HCT116 (cell line): ENCODE measurements around the gene LDLRAD4. TPM values are rescaled to one million over a fixed set of nuclear protein-coding genes. Genes with fewer than 3 reads are reported as not detected.

ENCODE experiments used
- ATAC-seq: fragments of 200-7000 bp; cut with Tn5 transposase; 2 replicates; pipeline ENCODE4 v1.9.1; 2020; ENCODE audit warnings: mild to moderate bottlenecking, moderate library complexity
- BruUV-seq: library from RNA; stranded (reverse); fragments of 400-500 nt; replicated peaks from 2 replicates; lab custom pipeline; 2021; lab: Mats Ljungman, UMichigan
- CTCF ChIA-PET: fragments of 300-600 bp; sonication (Branson Sonifier 250); formaldehyde crosslinking; loops from one replicate; lab custom pipeline; 2021; ENCODE audit warnings: antibody characterized with exemption; lab: Charles Lee
- POLR2A ChIA-PET: fragments of 300-600, 350-600 bp; sonication (Branson Sonifier 250); formaldehyde crosslinking; loops from one replicate; lab custom pipeline; 2021; ENCODE audit warnings: antibody characterized with exemption; lab: Charles Lee
- RAD21 ChIA-PET, 2 experiments: fragments of 300-600 bp; sonication (Branson Sonifier 250); formaldehyde crosslinking; loops; one replicate each; lab custom pipeline; 2023; ENCODE audit warnings: low total read pairs in 2 of 2; ENCODE audit not compliant: uncharacterized antibody in 2 of 2, unreplicated experiment in 2 of 2, low non-redundant PET in 1 of 2; lab: Charles Lee
- DNase-seq: peaks from one replicate; pipeline ENCODE4 v3.0.0-alpha.2; 2010; ENCODE audit warnings: low read depth, low spot score
- H2AFZ ChIP-seq: fragments of 200-600 bp; shearing (Covaris generic), sonication (generic); 2 replicates; pipeline ENCODE4 v1.6.1; 2017; ENCODE audit warnings: low read depth, mixed run types, mixed read lengths, antibody characterized with exemption, low read length; ENCODE audit not compliant: poor library complexity, severe bottlenecking
- H3K27ac ChIP-seq: 2 replicates; pipeline ENCODE4 v1.5.1; 2012; ENCODE audit warnings: low read depth, low read length
- H3K27me3 ChIP-seq: fragments of 200-600 bp; sonication (generic); 2 replicates; pipeline ENCODE4 v1.6.1; 2016; ENCODE audit warnings: mixed run types, low read length, mixed read lengths; ENCODE audit not compliant: insufficient read depth
- H3K36me3 ChIP-seq, 2 experiments: fragments of 200-500 bp in 1 of 2; fragments of 200-600 bp in 1 of 2; sonication (Bioruptor generic) in 1 of 2; sonication (generic) in 1 of 2; 2 replicates each; pipeline versions ENCODE4 v1.5.1 to v1.6.1; 2014 to 2016; ENCODE audit warnings: low read length in 2 of 2, inconsistent platforms in 1 of 2, mixed read lengths in 1 of 2, mixed run types in 1 of 2; ENCODE audit not compliant: insufficient read depth in 2 of 2, control insufficient read depth in 1 of 2
- H3K4me1 ChIP-seq, 2 experiments: fragments of 200-600 bp in 1 of 2; sonication (generic) in 1 of 2; 2 replicates each; pipeline versions ENCODE4 v1.5.1 to v1.6.1; 2012 to 2017; ENCODE audit warnings: low read length in 2 of 2, inconsistent platforms in 1 of 2, mild to moderate bottlenecking in 1 of 2, mixed read lengths in 1 of 2, mixed run types in 1 of 2, moderate library complexity in 1 of 2; ENCODE audit not compliant: insufficient read depth in 2 of 2, control insufficient read depth in 1 of 2
- H3K4me2 ChIP-seq: fragments of 200-600 bp; sonication (generic); 2 replicates; pipeline ENCODE4 v1.6.1; 2017; ENCODE audit warnings: mixed run types, low read length, mixed read lengths
- H3K4me3 ChIP-seq, 2 experiments: fragments of 200-600 bp in 1 of 2; sonication (generic) in 1 of 2; replicated peaks in 1 of 2; 2 replicates each; pipeline ENCODE4 v1.5.1; 2011 to 2016; ENCODE audit warnings: low read length in 2 of 2, control low read depth in 1 of 2, low read depth in 1 of 2, mild to moderate bottlenecking in 1 of 2, mixed read lengths in 1 of 2, mixed run types in 1 of 2
- H3K79me2 ChIP-seq: fragments of 200-600 bp; sonication (generic); 2 replicates; pipeline ENCODE4 v1.6.1; 2017; ENCODE audit warnings: mild to moderate bottlenecking, mixed run types, low read length, moderate library complexity, mixed read lengths; ENCODE audit not compliant: insufficient read depth
- H3K9ac ChIP-seq: fragments of 200-600 bp; sonication (generic); 2 replicates; pipeline ENCODE4 v1.6.1; 2016; ENCODE audit warnings: low read length, mixed read lengths
- H3K9me2 ChIP-seq: fragments of 200-600 bp; sonication (generic), shearing (Covaris generic); 2 replicates; pipeline ENCODE4 v1.6.1; 2017; ENCODE audit warnings: mixed run types, mild to moderate bottlenecking, moderate library complexity; ENCODE audit not compliant: insufficient read depth
- H3K9me3 ChIP-seq, 2 experiments: fragments of 200-500 bp in 1 of 2; fragments of 200-600 bp in 1 of 2; sonication (Bioruptor generic) in 1 of 2; sonication (generic) in 1 of 2; 2 replicates each; pipeline ENCODE4 v1.6.1; 2014 to 2017; ENCODE audit warnings: low read length in 2 of 2, mixed read lengths in 2 of 2, inconsistent platforms in 1 of 2, low read depth in 1 of 2, mild to moderate bottlenecking in 1 of 2, mixed run types in 1 of 2, moderate library complexity in 1 of 2; ENCODE audit not compliant: control insufficient read depth in 1 of 2, insufficient read depth in 1 of 2
- H4K20me1 ChIP-seq: fragments of 200-600 bp; sonication (generic), shearing (Covaris generic); 2 replicates; pipeline ENCODE4 v1.6.1; 2017; ENCODE audit warnings: mixed run types, mild to moderate bottlenecking, moderate library complexity; ENCODE audit not compliant: insufficient read depth
- CBX3 ChIP-seq: IDR thresholded peaks from 2 replicates; pipeline ENCODE4 v1.6.1; 2012; ENCODE audit warnings: low read depth
- CEBPB ChIP-seq: IDR thresholded peaks from 2 replicates; pipeline ENCODE4 v1.6.1; 2012; ENCODE audit warnings: low read depth
- CTCF ChIP-seq, 3 experiments: fragments of 200-600 bp in 1 of 3; sonication (generic) in 1 of 3; IDR thresholded peaks in 2 of 3; conservative IDR thresholded peaks in 1 of 3; 2 replicates each; pipeline ENCODE4 v1.5.1; 2012 to 2017; ENCODE audit warnings: low read depth in 2 of 3, low read length in 2 of 3, antibody characterized with exemption in 1 of 3, borderline replicate concordance in 1 of 3, control low read depth in 1 of 3, mild to moderate bottlenecking in 1 of 3, mixed read lengths in 1 of 3, mixed run types in 1 of 3, moderate library complexity in 1 of 3; ENCODE audit not compliant: insufficient read depth in 1 of 3
- ELF1 ChIP-seq: IDR thresholded peaks from 2 replicates; pipeline ENCODE4 v1.6.1; 2012; ENCODE audit warnings: low read depth, borderline replicate concordance
- SIN3A ChIP-seq: IDR thresholded peaks from 2 replicates; pipeline ENCODE4 v1.6.1; 2012; ENCODE audit warnings: low read depth
- intact Hi-C: fragments of 100-400 bp; cut with micrococcal nuclease; formaldehyde crosslinking; loops from 2 replicates; pipeline ENCODE4 v1.10.0; 2022
- total RNA-seq: library from RNA; stranded (reverse); gene quantifications from one replicate; pipeline ENCODE4 v1.2.1, GENCODE V29; 2021; ENCODE audit not compliant: unreplicated experiment
- TF ChIP-seq, protein P1 (sequence below): IDR thresholded peaks from 2 replicates; pipeline ENCODE4 v1.6.1; 2011; ENCODE audit warnings: mild to moderate bottlenecking, low read length, moderate library complexity; ENCODE audit not compliant: insufficient replicate concordance; ENCODE audit errors: extremely low read depth

LDLRAD4 gene
- total RNA-seq, 1 experiment from 2014 or later: 1.2 TPM

- no peak for TF ChIP-seq SIN3A
- TF ChIP-seq CEBPB: no peak
- TF ChIP-seq CTCF (IDR thresholded peaks at IDR 0.05 in 2 of 3, conservative IDR thresholded peaks at IDR 0.05 in 1 of 3; ENCODE audit: borderline replicate concordance in 1 of 3, insufficient read depth in 1 of 3, low read depth in 2 of 3, low read length in 2 of 3): no peak
- TF ChIP-seq CBX3: no peak
- TF ChIP-seq ELF1: no peak
- H2AFZ ChIP-seq: no peak overlapping the region
- POLR2A ChIA-PET: no interaction called here
- H3K79me2 ChIP-seq: no peaks in the 10 kb centered on the region
- RAD21 ChIA-PET: no interaction called here
- H3K9ac ChIP-seq: no peak overlapping the region
- H3K4me1 ChIP-seq: no peaks in the 10 kb centered on the region
- H3K36me3 ChIP-seq: no peaks in the 10 kb centered on the region
- CTCF ChIA-PET: no interaction called here
- no peaks in the 10 kb centered on the region for H3K9me2 ChIP-seq
- H3K27me3 ChIP-seq: peaks cover 6% of the 10 kb centered on the region
- H4K20me1 ChIP-seq: no peaks in the 10 kb centered on the region
- H3K4me2 ChIP-seq: no peak overlapping the region
- no peak; the same call in 1 of the 2 replicates for ATAC-seq
- H3K9me3 ChIP-seq: no peaks in the 10 kb centered on the region
- no TSS peak for BruUV-seq
- no peak overlapping the region for H3K27ac ChIP-seq
- no peak for DNase-seq
- intact Hi-C loops: no loop called here
- H3K4me3 ChIP-seq: no peak overlapping the region
Measured at GRCh38 chr18:13442451-13442850, 223.9 kb downstream of the LDLRAD4 start.

- no peak overlapping the region for H2AFZ ChIP-seq
- RAD21 ChIA-PET: no interaction called here
- intact Hi-C loops: no loop called here
Measured at GRCh38 chr18:13443552-13443951, 225.0 kb downstream of the LDLRAD4 start.

More at GRCh38 chr18:13443552-13443951, 225.0 kb downstream of the LDLRAD4 start:
- Histone ChIP-seq H4K20me1 (no peaks in the 10 kb centered on the region), H3K27ac (no peak overlapping the region), H3K9ac (no peak overlapping the region), H3K4me3 (no peak overlapping the region), H3K27me3 (peaks cover 6% of the 10 kb centered on the region), H3K79me2 (no peaks in the 10 kb centered on the region), H3K9me2 (no peaks in the 10 kb centered on the region), H3K9me3 (no peaks in the 10 kb centered on the region), H3K4me2 (no peak overlapping the region), H3K4me1 (no peaks in the 10 kb centered on the region), H3K36me3 (no peaks in the 10 kb centered on the region)
- no peak for ATAC-seq
- TF ChIP-seq, protein P1, sequence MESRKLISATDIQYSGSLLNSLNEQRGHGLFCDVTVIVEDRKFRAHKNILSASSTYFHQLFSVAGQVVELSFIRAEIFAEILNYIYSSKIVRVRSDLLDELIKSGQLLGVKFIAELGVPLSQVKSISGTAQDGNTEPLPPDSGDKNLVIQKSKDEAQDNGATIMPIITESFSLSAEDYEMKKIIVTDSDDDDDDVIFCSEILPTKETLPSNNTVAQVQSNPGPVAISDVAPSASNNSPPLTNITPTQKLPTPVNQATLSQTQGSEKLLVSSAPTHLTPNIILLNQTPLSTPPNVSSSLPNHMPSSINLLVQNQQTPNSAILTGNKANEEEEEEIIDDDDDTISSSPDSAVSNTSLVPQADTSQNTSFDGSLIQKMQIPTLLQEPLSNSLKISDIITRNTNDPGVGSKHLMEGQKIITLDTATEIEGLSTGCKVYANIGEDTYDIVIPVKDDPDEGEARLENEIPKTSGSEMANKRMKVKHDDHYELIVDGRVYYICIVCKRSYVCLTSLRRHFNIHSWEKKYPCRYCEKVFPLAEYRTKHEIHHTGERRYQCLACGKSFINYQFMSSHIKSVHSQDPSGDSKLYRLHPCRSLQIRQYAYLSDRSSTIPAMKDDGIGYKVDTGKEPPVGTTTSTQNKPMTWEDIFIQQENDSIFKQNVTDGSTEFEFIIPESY: no peak
- BruUV-seq: no TSS peak
- ChIA-PET CTCF (no interaction called here), POLR2A (no interaction called here)
- DNase-seq: no peak
